ENCODE measurements around the gene CLTCL1.
"Not testable (repeated sequence)": the region's sequence is repeated elsewhere in the genome, so short reads cannot be mapped to it uniquely, and the experiment has no call there.

Gene CLTCL1

GRCh38 chr22:19290400-19291217 is 910 bp downstream of the CLTCL1 start:
- DNase-seq: no peak

GRCh38 chr22:19289475-19290161 is 1.9 kb downstream of the CLTCL1 start:
- no peak for DNase-seq

GRCh38 chr22:19287889-19288288 is 3.6 kb downstream of the CLTCL1 start:
- DNase-seq: peak; percentile 52

GRCh38 chr22:19287076-19287707 is 4.3 kb downstream of the CLTCL1 start:
- peak; percentile 100 for DNase-seq

- peak; percentile 57 for DNase-seq
Observed at GRCh38 chr22:19285831-19286230, 5.7 kb downstream of the CLTCL1 start.

GRCh38 chr22:19279143-19279542 is 12.4 kb downstream of the CLTCL1 start:
- DNase-seq: not testable (repeated sequence)

- no peak for DNase-seq
Observed at GRCh38 chr22:19277785-19278184, 13.7 kb downstream of the CLTCL1 start.

- no peak for DNase-seq
Observed at GRCh38 chr22:19275919-19276600, 15.5 kb downstream of the CLTCL1 start.

GRCh38 chr22:19275513-19275912 is 16.0 kb downstream of the CLTCL1 start:
- no peak for DNase-seq

- no peak for DNase-seq
Observed at GRCh38 chr22:19275104-19275503, 16.4 kb downstream of the CLTCL1 start.

GRCh38 chr22:19271856-19272535 is 19.5 kb downstream of the CLTCL1 start:
- no peak for DNase-seq

GRCh38 chr22:19271273-19271855 is 20.2 kb downstream of the CLTCL1 start:
- no peak for DNase-seq

- DNase-seq: no peak
Observed at GRCh38 chr22:19270873-19271272, 20.6 kb downstream of the CLTCL1 start.

GRCh38 chr22:19266547-19267086 is 24.9 kb downstream of the CLTCL1 start:
- no peak for DNase-seq

- DNase-seq: no peak
Observed at GRCh38 chr22:19265779-19266178, 25.7 kb downstream of the CLTCL1 start.

- DNase-seq: no peak
Observed at GRCh38 chr22:19260804-19261203, 30.7 kb downstream of the CLTCL1 start.

- no peak for DNase-seq
Observed at GRCh38 chr22:19260194-19260593, 31.3 kb downstream of the CLTCL1 start.

- not testable (repeated sequence) for DNase-seq
Observed at GRCh38 chr22:19258968-19259288, 32.6 kb downstream of the CLTCL1 start.

GRCh38 chr22:19258371-19258770 is 33.1 kb downstream of the CLTCL1 start:
- no peak for DNase-seq

GRCh38 chr22:19256362-19256761 is 35.2 kb downstream of the CLTCL1 start:
- not testable (repeated sequence) for DNase-seq

- no peak for DNase-seq
Observed at GRCh38 chr22:19253143-19253542, 38.4 kb downstream of the CLTCL1 start.
